Activated effector memory CD4-positive, alpha-beta T cell treated with Interleukin-2 at 50 U/mL for 16 hours (primary cell): Measurements from ENCODE around the gene BLVRA.
"Not testable (repeated sequence)": the region's sequence is repeated elsewhere in the genome, so short reads cannot be mapped to it uniquely, and the experiment has no call there.

ENCODE experiments used
- DNase-seq: peaks from one replicate; pipeline ENCODE4 v3.0.0-alpha.2; 2020

BLVRA gene

GRCh38 chr7:43758029-43758821 lies at the start of gene BLVRA:
Gene BLVRA (plus strand): TSS chr7:43758680. CDS start chr7:43771159, 12,479 bp downstream.
- DNase-seq: peak; percentile 58

DNA sequence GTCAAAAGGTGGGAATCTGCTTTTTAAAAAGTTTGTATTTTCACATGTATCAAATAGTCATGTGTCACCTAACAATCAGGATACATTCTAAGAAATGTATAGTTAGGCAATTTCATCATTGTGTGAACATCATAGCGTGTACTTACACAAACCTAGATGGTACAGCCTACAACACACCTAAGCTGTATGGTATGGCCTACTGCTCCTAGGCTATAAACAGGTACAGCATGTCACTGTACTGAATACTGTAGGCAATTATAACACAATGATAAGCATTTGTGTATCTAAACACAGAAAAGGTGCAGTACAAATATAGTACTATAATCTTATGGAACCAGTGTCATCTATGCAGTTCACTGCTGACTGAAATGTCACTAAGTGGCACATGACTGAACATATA lies 47.0 kb upstream of the BLVRA start:
- no peak for DNase-seq

DNA sequence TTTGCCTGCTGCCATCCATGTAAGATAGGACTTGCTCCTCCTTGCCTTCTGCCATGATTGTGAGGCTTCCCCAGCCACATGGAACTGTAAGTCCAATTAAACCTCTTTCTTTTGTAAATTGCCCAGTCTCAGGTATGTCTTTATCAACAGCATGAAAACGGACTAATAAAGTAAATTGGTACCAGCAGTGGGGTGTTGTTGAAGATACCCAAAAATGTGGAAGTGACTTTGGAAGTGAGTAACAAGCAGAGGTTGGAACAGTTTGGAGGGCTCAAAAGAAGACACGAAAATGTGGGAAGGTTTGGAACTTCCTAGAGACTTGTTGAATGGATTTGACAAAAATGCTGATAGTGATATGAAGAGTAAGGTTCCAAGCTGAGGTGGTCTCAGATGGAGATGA lies 42.5 kb upstream of the BLVRA start:
- DNase-seq: not testable (repeated sequence)

- no peak for DNase-seq
These were observed 41.9 kb upstream of the BLVRA start for GRCh38 chr7:43716598-43716997.

DNA sequence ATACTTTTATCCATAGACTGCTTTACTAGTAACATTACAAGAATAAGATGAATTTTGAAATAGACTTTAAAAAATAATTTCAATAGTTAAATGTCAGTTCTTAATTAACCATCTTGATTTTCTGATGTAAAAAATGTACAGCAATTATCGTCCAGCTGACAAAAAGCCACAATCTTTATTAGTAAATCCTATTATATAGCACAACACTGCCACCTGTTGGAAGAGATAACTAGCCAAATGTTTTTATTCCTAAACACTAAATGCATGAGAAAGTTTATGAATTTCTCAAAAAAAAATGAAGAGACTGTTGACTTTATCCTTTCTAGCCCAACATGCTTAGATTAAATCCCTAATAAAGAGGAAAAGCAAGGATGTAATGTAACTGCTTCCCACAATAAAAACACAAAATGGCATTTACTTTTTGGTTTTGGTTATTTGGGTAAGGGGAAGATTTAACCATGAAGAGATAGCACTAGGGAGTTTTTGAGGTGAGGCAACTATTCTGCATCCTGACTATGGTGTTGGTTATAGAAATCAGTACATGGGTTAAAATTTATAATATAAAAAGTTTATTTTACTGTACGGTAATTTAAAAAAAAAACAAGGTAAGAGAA lies 37.2 kb upstream of the BLVRA start:
- no peak for DNase-seq

DNA sequence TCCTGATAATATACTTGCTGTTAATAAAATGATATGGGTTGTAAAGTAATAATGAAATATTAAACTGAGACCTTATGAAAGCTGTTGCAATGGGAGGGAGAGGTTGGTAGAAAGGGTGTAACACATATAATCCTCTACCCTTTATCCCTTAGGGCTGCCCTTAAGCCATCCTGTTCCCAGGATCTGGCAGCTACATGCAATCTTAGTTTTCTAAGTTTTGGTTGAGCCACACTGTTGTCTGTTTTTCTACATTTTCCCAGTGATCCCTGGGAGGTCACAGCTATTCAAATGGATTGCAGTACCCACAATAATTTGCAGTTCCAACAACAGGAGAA lies 35.5 kb upstream of the BLVRA start:
- DNase-seq: no peak

GRCh38 chr7:43725251-43725650 lies 33.2 kb upstream of the BLVRA start:
- DNase-seq: no peak

GRCh38 chr7:43726466-43726865 lies 32.0 kb upstream of the BLVRA start:
- no peak for DNase-seq

- DNase-seq: no peak
These were observed 31.5 kb upstream of the BLVRA start for GRCh38 chr7:43727003-43727402.

DNA sequence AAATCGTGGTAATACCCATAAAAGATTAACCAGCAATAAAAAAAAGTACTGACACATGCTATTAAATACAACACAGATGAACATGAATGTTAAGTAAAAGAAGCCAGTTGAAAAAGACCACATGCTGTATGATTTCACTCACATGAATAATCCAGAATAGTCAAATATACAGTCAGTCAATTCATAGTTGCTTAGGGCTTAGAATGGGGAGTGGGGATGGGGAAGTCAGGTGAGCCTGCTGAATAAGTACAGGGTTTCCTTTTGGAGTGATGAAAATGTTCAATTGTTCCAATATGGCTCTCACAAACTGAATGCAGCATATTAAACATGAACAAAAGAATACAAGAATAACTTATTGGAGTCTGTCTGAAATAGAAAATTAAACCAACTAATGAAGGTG lies 31.0 kb upstream of the BLVRA start:
- DNase-seq: no peak

DNA sequence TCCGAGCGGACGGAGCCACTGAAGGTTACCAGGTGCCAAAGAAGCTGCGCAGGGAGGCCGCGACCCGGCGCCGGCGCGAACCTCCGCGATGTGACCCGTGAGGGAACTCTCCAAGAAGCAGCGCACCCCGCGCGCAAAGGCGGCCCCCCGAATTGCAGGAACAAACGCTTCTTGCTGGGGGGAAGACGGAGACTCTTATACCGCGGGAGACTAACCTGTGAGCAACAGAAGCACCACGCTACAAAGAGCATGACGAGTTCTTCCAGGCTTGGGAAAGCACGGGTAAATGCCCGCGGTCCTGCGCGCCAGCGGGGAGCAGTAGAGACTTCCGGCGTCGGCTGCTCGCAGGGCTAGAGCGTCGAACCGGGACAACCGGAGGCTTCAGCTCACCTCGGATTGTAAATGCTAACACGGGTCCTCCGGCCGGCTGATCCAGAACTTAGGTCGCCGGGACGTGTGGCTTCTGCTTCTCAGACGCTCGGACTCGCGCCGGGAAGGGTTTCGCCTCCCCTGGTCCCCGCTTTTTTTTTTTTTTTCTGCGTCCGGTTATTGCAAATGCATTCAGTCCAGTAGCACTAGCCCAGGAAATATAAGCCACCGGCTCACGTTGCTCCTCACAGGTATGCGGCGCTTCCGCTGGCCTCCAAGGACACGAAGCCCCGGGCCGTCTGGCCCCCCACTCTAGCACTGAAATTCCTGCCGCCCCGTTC lies 29.1 kb upstream of the BLVRA start, which contains the start of gene COA1:
TSS of gene COA1 (minus strand) at position 310 of the 710 bp plus-strand sequence. CDS start 80,909 bp downstream, outside the sequence.
- DNase-seq: peak; percentile 76

DNA sequence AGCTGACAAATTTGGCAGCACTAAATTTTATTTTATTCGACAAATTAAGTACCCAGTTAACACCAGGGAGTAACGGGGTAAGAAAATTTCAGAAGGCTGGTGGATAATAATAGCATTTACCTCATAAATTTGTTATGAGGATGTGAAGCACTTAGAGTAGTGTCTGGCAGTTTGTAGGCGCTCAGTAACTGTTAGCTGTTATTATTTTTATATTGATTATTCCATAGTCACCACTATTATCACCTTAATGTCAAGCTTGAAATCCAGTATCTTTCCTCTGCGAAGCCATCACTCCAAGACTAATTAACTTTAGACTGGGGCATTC lies 28.6 kb upstream of the BLVRA start:
- DNase-seq: no peak

GRCh38 chr7:43731494-43731893 lies 27.0 kb upstream of the BLVRA start:
- DNase-seq: not testable (repeated sequence)

- not testable (repeated sequence) for DNase-seq
These were observed 23.7 kb upstream of the BLVRA start for GRCh38 chr7:43734575-43735332.

DNA sequence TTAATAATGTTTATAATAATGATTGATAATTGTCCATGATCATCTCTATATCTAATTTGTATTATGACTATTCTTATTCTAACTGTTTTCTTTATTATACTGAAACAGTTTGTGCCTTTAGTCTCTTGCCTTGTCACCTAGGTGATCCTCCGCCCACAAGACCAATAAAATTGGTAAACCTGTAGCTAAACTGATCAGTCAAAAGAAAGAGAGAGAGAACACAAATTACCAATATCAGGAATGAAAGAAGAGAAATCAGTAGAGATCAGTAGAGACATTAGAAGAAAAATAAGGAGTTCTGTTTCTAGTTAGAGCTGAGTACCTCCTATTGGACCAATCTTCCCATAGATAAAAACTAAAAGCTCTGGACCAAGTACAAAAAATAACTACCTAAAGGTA lies 23.1 kb upstream of the BLVRA start:
- no peak for DNase-seq

GRCh38 chr7:43735802-43736603 lies 22.5 kb upstream of the BLVRA start:
- DNase-seq: no peak

DNA sequence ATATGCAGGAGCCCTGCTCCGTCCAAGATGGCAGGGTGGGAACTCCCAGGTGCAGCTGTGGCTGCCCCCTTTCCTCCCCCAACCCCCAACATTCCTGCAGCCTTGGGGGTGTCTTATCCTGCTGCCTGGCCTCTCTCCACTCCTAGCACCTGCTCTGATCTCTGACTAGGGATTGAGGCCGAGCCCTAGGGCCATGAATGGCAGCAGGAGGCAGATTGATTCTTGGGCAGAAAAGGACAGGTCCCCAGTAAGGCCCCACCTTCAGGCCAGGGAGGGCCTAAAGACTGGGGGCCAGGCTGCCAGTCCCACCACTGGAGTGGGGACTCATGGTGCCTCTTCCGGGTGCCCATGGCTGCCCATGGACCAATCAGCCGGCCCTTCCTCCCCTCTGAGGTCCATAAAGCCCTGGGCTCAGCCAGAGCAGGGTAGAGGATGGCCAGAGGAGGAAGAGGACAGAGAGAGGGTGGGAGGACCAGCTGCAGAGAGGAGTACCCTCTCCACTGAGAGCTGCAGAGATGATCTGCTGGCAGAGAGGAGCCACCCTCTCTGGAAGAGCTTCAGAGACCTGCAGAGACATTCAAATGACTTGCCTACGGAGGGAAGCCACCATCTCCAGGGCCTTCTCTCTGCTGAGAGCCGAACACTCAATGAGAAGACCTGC lies 20.9 kb upstream of the BLVRA start:
- DNase-seq: no peak

- DNase-seq: no peak
These were observed 15.8 kb upstream of the BLVRA start for GRCh38 chr7:43742692-43743091.

GRCh38 chr7:43747328-43748105 lies 11.0 kb upstream of the BLVRA start:
- no peak for DNase-seq

DNA sequence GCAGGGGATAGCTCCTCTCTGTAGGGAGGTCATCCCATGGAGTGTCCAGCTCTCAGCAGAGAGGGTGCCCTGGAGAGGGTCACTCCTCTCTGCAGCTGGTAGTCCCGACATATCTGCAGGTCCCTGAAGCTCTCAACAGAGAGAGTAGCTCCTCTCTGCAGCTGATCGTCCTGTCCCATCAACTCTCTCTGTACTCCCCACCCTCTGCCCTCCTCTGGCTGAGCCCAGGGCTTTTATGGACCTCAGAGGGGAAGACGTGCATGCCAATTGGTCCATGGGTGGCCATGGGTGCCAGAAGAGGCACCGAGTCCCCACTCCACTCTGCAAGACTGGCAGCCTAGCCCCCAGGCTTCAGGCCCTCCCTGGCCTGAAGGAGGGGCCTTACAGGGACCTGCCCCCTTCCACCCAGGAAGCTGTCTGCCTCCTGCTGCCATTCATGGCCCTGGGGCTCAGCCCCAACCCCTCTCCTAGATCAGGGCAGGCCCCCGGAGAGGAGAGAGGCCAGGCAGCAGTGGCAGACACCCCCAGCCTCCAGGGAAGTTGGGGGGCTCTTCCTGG lies 9.0 kb upstream of the BLVRA start:
- no peak for DNase-seq
